HG02943 (cell line): ENCODE data around the gene NUP43.
"Not testable (repeated sequence)": the region's sequence is repeated elsewhere in the genome, so short reads cannot be mapped to it uniquely, and the experiment has no call there.

Experiments used
- ATAC-seq: cut with Tn5 transposase; IDR thresholded peaks from one replicate; pipeline ENCODE4 v1.9.1; 2021; ENCODE audit warnings: mild to moderate bottlenecking, low read depth, moderate library complexity; ENCODE audit not compliant: unreplicated experiment

NUP43 gene

GRCh38 chr6:149746147-149746946 is at the start of gene NUP43:
Gene NUP43 (minus strand): TSS chr6:149746529. CDS start chr6:149746495, 34 bp downstream.
- ATAC-seq = peak; percentile 53

GRCh38 chr6:149783551-149783950 is 37.2 kb upstream of the NUP43 start:
- ATAC-seq = no peak

GRCh38 chr6:149782337-149782736 is 36.0 kb upstream of the NUP43 start:
- ATAC-seq = no peak

- ATAC-seq = no peak
Measured at GRCh38 chr6:149781715-149782114, 35.4 kb upstream of the NUP43 start.

GRCh38 chr6:149779644-149779963 is 33.3 kb upstream of the NUP43 start:
- no peak for ATAC-seq

- ATAC-seq = no peak
Measured at GRCh38 chr6:149777624-149778023, 31.3 kb upstream of the NUP43 start.

GRCh38 chr6:149771925-149772324 is 25.6 kb upstream of the NUP43 start:
- no peak for ATAC-seq

- no peak for ATAC-seq
Measured at GRCh38 chr6:149771185-149771584, 24.9 kb upstream of the NUP43 start.

- ATAC-seq = no peak
Measured at GRCh38 chr6:149769676-149770075, 23.3 kb upstream of the NUP43 start.

GRCh38 chr6:149766156-149766769 is 19.9 kb upstream of the NUP43 start:
- no peak for ATAC-seq

GRCh38 chr6:149763866-149764265 is 17.5 kb upstream of the NUP43 start:
- ATAC-seq = no peak

GRCh38 chr6:149761438-149761837 is 15.1 kb upstream of the NUP43 start:
- peak; percentile 93 for ATAC-seq

GRCh38 chr6:149756261-149756636 is 9.9 kb upstream of the NUP43 start:
- ATAC-seq = no peak

GRCh38 chr6:149755300-149756260 is 9.3 kb upstream of the NUP43 start:
- peak; percentile 62 for ATAC-seq

- no peak for ATAC-seq
Measured at GRCh38 chr6:149754548-149754947, 8.2 kb upstream of the NUP43 start.

GRCh38 chr6:149753374-149753637 is 7.0 kb upstream of the NUP43 start:
- not testable (repeated sequence) for ATAC-seq

- no peak for ATAC-seq
Measured at GRCh38 chr6:149752600-149753373, 6.5 kb upstream of the NUP43 start.

- not testable (repeated sequence) for ATAC-seq
Measured at GRCh38 chr6:149751920-149752319, 5.6 kb upstream of the NUP43 start.

GRCh38 chr6:149751239-149751638 is 4.9 kb upstream of the NUP43 start:
- no peak for ATAC-seq

- ATAC-seq = peak; percentile 18
Measured at GRCh38 chr6:149750136-149750609, 3.8 kb upstream of the NUP43 start.
